Measurements from ENCODE around the gene MAP4. TPM values are rescaled to one million over a fixed set of nuclear protein-coding genes. Genes with fewer than 3 reads are reported as not detected.

The MAP4 gene
- total RNA-seq, 1 experiment from 2014 or later: 140 TPM

DNA sequence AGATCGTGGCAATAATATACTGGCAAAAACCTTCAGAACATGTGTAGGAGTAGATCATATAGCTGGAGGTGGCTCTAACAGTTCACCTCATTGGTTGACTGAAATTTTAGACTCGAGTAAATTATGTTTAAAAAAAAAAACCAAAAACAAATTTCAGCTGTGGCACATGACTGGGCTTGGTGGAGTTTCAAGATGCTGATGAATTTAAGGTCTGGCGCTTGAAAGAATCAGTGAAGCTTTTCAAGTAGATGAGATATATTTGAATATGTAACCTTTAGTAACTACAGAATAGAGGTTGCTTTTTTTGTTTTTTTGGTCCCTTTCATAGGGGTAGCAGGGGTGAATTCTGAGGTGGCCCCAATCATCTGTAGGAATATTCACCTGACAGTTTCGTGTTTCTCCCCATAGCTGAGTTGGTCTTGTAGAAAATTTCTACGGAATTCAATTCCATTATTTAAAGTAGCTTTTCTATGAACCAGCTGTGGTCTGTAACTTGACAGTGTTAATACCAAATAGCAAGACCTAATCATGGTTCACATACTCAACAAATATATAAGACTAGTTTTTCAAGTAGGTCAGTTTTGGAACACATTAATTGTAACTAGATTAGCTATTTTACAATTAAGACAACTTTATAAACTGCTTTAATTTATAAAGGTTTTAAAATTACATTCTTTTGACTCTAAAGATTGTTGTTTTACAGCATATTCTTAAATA lies 65.6 kb downstream of the MAP4 start:
- Histone ChIP-seq H3K4me2 (ENCODE audit: insufficient read depth, insufficient read length, low read length) (no peak overlapping the region), H3K23me2 (ENCODE audit: insufficient read length, low read depth, low read length, poor library complexity, severe bottlenecking) (no peaks in the 10 kb centered on the region), H2AK5ac (ENCODE audit: insufficient read length, low read length) (no peak overlapping the region), H3K14ac (ENCODE audit: insufficient read depth, low read length) (no peak overlapping the region), H4K20me1 (ENCODE audit: control insufficient read depth, insufficient read depth, insufficient read length) (no peaks in the 10 kb centered on the region), H3K18ac (ENCODE audit: insufficient read length, low read depth, low read length) (no peak overlapping the region), H3K9me3 (ENCODE audit: control insufficient read depth, low read depth, low read length) (no peaks in the 10 kb centered on the region), H2AFZ (ENCODE audit: low read length) (no peak overlapping the region), H3K4me1 (ENCODE audit: insufficient read depth, low read length) (no peaks in the 10 kb centered on the region), H3K27ac (ENCODE audit: insufficient read length, low read depth, low read length) (no peak overlapping the region), H2BK5ac (ENCODE audit: insufficient read length, low read length) (no peak overlapping the region), H2BK120ac (ENCODE audit: low read depth, low read length, poor library complexity, severe bottlenecking) (no peak overlapping the region), H4K5ac (ENCODE audit: insufficient read length, low read depth, low read length) (no peak overlapping the region), H3T11ph (ENCODE audit: low read length) (no peak overlapping the region), H3K79me2 (ENCODE audit: insufficient read depth, low read length) (no peaks in the 10 kb centered on the region), H3K56ac (ENCODE audit: insufficient read length, low read depth, low read length) (no peak overlapping the region), H3K23ac (ENCODE audit: insufficient read length, low read depth, low read length) (no peak overlapping the region), H3K9ac (ENCODE audit: extremely low read depth, insufficient read length, low read length) (no peak overlapping the region), H2BK12ac (ENCODE audit: insufficient read length, low read depth, low read length) (no peak overlapping the region), H4K8ac (replicated peaks; ENCODE audit: insufficient read length, low read depth, low read length) (no peak overlapping the region), H2BK20ac (ENCODE audit: low read depth, low read length, poor library complexity, severe bottlenecking) (no peak overlapping the region), H4K91ac (ENCODE audit: insufficient read length, low read depth, low read length) (no peak overlapping the region), H3K27me3 (ENCODE audit: insufficient read depth, low read length) (no peaks in the 10 kb centered on the region), H3K79me1 (ENCODE audit: insufficient read depth, low read depth, low read length, poor library complexity, severe bottlenecking) (no peaks in the 10 kb centered on the region), H3K4ac (ENCODE audit: low read depth, low read length) (no peak overlapping the region), H2BK15ac (ENCODE audit: low read depth, low read length) (no peak overlapping the region)
- H3K36me3 Mint-ChIP-seq (ENCODE audit: insufficient read depth in 1 of 3, low read depth in 3 of 3): peaks cover 4 to 8% (median 7%) of the 10 kb centered on the region in 3 experiments
- H3K27me3 Mint-ChIP-seq (ENCODE audit: low read depth): no peaks in the 10 kb centered on the region
- TF ChIP-seq, protein P1, sequence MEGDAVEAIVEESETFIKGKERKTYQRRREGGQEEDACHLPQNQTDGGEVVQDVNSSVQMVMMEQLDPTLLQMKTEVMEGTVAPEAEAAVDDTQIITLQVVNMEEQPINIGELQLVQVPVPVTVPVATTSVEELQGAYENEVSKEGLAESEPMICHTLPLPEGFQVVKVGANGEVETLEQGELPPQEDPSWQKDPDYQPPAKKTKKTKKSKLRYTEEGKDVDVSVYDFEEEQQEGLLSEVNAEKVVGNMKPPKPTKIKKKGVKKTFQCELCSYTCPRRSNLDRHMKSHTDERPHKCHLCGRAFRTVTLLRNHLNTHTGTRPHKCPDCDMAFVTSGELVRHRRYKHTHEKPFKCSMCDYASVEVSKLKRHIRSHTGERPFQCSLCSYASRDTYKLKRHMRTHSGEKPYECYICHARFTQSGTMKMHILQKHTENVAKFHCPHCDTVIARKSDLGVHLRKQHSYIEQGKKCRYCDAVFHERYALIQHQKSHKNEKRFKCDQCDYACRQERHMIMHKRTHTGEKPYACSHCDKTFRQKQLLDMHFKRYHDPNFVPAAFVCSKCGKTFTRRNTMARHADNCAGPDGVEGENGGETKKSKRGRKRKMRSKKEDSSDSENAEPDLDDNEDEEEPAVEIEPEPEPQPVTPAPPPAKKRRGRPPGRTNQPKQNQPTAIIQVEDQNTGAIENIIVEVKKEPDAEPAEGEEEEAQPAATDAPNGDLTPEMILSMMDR (conservative IDR thresholded peaks at IDR 0.05): no peak
- H3K9me3 Mint-ChIP-seq: no peaks in the 10 kb centered on the region; a peak in 1 of 5 replicates
- H3K4me3 Mint-ChIP-seq: no peak overlapping the region
- H3K27ac Mint-ChIP-seq: no peak overlapping the region
- H3K4me1 Mint-ChIP-seq: no peaks in the 10 kb centered on the region
- WGBS (ENCODE audit: extremely low coverage, insufficient read length, low lambda C conversion rate): no CpG with 5 or more reads among the region's 5 CpGs
- DNase-seq: no peak

Data from H9 (cell line).